GM06990 (cell line): ENCODE data around the gene MYO15A.
A peak's percentile ranks its signal among the peaks of the same experiment; 100 is the strongest.

Experiments used
- DNase-seq: peaks from one replicate; pipeline ENCODE4 v3.0.0-alpha.2; 2011; ENCODE audit not compliant: insufficient read length; ENCODE audit errors: extremely low read depth
- H3K27me3 ChIP-seq: replicated peaks from 2 replicates; pipeline ENCODE4 v1.6.0; 2011; ENCODE audit warnings: low read length; ENCODE audit not compliant: control insufficient read depth, insufficient read depth
- H3K36me3 ChIP-seq: 2 replicates; pipeline ENCODE4 v1.5.1; 2011; ENCODE audit warnings: low read length; ENCODE audit not compliant: control insufficient read depth, insufficient read depth
- H3K4me3 ChIP-seq: replicated peaks from 2 replicates; pipeline ENCODE4 v1.5.1; 2011; ENCODE audit warnings: low read depth, mild to moderate bottlenecking, control low read depth, low read length
- TF ChIP-seq, protein P1 (sequence below): IDR thresholded peaks from 2 replicates; pipeline ENCODE4 v1.5.1; 2011; ENCODE audit warnings: low read length, control low read depth, mild to moderate bottlenecking, inconsistent platforms; ENCODE audit not compliant: insufficient read depth, poor library complexity, severe bottlenecking

MYO15A gene

DNA sequence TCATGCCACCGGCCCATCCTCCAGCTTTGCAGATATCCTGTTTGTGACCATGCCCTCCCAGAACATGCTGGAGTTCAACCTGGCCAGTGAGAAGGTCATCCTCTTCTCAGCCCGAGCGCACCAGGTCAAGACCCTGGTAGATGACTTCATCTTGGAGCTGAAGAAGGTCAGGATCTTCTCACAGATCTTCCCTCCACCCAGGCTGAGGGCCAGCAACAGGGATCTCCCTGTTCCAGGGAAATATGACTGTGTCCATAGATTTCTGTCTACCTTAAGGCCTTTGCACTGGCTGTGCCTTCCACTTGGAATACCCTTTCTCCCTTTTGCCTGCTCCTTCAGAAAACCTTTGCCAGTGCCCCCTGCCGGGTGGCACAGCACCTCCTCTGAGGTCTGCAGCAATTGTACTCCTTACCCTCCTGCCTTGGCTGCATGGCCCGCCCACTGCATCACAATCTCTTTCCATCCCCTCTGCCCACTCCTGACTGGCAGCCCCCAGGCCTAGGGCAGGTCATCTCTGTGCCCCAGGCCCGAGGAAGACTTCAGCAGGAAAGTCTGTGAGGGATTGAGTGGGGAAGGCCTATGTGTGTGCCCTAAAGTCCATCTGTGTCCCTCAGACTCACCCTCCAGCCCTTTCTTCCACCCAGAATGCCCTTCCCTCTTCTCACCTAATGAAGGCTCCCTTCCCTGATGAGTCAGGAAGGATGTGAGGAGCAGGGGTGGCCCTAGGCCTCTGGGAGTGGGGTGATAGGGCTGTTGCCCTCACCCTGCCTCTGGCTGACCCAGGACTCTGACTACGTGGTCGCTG, 47.8 kb downstream of the MYO15A start:
- no peak overlapping the region for H3K4me3 ChIP-seq
- DNase-seq, result no peak
- TF ChIP-seq, protein P1, sequence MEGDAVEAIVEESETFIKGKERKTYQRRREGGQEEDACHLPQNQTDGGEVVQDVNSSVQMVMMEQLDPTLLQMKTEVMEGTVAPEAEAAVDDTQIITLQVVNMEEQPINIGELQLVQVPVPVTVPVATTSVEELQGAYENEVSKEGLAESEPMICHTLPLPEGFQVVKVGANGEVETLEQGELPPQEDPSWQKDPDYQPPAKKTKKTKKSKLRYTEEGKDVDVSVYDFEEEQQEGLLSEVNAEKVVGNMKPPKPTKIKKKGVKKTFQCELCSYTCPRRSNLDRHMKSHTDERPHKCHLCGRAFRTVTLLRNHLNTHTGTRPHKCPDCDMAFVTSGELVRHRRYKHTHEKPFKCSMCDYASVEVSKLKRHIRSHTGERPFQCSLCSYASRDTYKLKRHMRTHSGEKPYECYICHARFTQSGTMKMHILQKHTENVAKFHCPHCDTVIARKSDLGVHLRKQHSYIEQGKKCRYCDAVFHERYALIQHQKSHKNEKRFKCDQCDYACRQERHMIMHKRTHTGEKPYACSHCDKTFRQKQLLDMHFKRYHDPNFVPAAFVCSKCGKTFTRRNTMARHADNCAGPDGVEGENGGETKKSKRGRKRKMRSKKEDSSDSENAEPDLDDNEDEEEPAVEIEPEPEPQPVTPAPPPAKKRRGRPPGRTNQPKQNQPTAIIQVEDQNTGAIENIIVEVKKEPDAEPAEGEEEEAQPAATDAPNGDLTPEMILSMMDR, result peak; percentile 23
- H3K27me3 ChIP-seq, result no peaks in the 10 kb centered on the region
- H3K36me3 ChIP-seq, result no peaks in the 10 kb centered on the region

DNA sequence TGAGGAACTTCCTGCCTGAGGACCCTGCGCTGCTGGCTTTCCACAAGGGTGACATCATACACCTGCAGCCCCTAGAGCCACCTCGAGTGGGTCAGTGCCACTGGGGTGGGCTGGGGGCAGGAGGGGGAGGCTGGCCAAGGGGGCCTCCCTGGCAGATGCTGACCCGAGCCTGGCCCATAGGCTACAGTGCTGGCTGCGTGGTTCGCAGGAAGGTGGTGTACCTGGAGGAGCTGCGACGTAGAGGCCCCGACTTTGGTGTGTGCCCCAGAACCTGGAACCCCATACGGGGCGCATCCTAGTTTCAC, 48.4 kb downstream of the MYO15A start:
- Histone ChIP-seq H3K4me3 (no peak overlapping the region), H3K27me3 (no peaks in the 10 kb centered on the region), H3K36me3 (no peaks in the 10 kb centered on the region)
- DNase-seq, result no peak
- TF ChIP-seq, protein P1, result no peak

DNA sequence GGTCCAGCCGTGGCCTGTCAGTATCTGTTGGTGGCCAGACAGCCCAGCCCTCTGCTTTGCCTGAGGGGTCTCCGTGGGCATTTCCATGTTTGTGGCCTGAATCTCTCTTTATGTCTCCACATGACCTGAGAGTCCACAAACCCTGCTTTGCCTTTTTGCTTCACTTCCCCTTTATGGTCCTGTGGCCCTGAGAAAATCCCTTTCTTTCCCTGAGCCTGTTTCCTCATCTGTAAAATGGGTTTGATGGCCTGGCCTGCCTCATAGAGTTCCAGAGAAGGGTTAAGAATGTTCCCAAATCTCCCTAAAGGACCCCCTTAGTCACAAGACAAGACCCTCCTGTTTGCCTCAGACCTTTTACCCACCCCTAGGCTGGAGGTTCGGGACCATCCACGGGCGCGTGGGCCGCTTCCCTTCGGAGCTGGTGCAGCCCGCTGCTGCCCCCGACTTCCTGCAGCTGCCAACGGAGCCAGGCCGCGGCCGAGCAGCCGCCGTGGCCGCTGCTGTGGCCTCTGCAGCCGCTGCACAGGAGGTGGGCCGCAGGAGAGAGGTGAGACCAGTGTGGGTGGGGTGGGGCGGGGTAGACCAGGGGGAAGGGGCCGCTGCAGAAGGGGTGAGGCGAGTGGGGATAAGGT, 48.9 kb downstream of the MYO15A start:
- no peaks in the 10 kb centered on the region for H3K36me3 ChIP-seq
- TF ChIP-seq, protein P1, result no peak
- DNase-seq, result no peak
- no peaks in the 10 kb centered on the region for H3K27me3 ChIP-seq
- H3K4me3 ChIP-seq, result no peak overlapping the region

DNA sequence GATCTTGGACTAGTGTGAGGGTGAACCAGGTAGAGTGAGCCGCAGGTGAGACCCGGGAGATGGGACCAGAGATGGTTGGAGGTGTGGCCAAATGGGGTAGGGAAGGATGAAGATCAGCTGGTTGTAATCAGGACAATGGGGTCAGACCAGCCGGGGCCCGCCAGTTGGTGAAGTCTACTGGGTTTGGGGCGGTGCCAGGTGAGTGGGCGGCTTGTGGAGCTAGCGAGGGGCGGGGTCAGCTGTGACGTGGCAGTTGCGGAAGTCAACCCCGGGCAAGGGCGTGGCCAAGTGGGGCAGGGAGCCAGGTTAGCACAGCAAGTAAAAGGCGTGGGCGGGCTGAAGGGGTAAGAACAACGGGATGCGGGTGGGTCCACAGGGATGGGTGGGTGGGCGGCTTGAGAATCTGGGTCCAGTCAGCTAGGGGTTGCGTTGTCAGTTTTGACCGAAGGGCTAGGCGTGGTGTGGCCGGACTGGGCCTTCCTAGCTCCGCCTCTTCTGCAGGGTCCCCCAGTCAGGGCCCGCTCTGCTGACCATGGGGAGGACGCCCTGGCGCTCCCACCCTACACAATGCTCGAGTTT, 49.6 kb downstream of the MYO15A start:
- Histone ChIP-seq H3K36me3 (no peaks in the 10 kb centered on the region), H3K4me3 (peak overlapping the region; percentile 65), H3K27me3 (no peaks in the 10 kb centered on the region)
- DNase-seq, result peak; percentile 87
- TF ChIP-seq, protein P1, result no peak

DNA sequence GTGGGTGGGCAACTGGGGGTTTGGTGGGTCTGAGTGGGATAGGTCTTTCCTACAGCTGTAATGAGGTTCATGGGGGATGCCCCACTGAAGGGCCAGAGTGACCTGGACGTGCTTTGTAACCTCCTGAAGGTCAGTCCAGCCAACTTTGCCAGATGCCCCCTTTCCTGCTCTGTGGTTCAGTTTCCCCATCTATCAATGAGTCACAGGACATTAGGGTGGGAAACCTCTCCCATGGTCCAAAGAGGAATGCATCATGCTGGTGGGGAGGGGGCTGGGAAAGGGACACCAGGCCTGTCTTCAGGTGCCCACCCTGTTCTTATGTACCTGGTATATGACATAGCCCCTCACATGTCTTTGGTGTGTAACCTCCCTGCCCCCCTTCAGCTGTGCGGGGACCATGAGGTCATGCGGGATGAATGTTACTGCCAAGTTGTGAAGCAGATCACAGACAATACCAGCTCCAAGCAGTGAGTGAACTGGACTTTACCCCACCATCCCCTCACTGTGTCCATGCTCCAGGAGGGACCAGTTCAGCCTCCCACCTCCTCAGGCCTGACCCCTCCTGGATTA, 51.1 kb downstream of the MYO15A start:
- no peaks in the 10 kb centered on the region for H3K36me3 ChIP-seq
- H3K4me3 ChIP-seq, result no peak overlapping the region
- TF ChIP-seq, protein P1, result no peak
- no peak for DNase-seq
- no peaks in the 10 kb centered on the region for H3K27me3 ChIP-seq
